ENCODE measurements around the gene CARNS1. TPM values are rescaled to one million over a fixed set of nuclear protein-coding genes. Genes with fewer than 3 reads are reported as not detected.

CARNS1 gene
- total and polyA plus RNA-seq, 9 of the 15 experiments (the other 6 are each of a cell fraction or from before 2014, with no cell fraction given), result 0.01 to 0.18 (median 0.06) TPM; not detected in 3

- no peak for TF ChIP-seq CHD7 (IDR thresholded peaks at IDR 0.05; ENCODE audit: low read depth, low read length)
- TF ChIP-seq MGA (IDR thresholded peaks at IDR 0.05), result peak; percentile 86
Measured at GRCh38 chr11:67464411-67465188, 49.1 kb downstream of the CARNS1 start (continued).

All from K562 (cell line).